GM10266 (cell line): ENCODE data around the gene PPM1A.

Experiments used
- DNase-seq: peaks from one replicate; pipeline ENCODE4 v3.0.0; 2012; ENCODE audit errors: extremely low spot score
- TF ChIP-seq, protein P1 (sequence below): IDR thresholded peaks from 2 replicates; pipeline ENCODE4 v1.5.1; 2012; ENCODE audit warnings: mild to moderate bottlenecking, low read depth; ENCODE audit not compliant: control insufficient read depth, insufficient read depth; ENCODE audit errors: missing control alignments

The PPM1A gene

DNA sequence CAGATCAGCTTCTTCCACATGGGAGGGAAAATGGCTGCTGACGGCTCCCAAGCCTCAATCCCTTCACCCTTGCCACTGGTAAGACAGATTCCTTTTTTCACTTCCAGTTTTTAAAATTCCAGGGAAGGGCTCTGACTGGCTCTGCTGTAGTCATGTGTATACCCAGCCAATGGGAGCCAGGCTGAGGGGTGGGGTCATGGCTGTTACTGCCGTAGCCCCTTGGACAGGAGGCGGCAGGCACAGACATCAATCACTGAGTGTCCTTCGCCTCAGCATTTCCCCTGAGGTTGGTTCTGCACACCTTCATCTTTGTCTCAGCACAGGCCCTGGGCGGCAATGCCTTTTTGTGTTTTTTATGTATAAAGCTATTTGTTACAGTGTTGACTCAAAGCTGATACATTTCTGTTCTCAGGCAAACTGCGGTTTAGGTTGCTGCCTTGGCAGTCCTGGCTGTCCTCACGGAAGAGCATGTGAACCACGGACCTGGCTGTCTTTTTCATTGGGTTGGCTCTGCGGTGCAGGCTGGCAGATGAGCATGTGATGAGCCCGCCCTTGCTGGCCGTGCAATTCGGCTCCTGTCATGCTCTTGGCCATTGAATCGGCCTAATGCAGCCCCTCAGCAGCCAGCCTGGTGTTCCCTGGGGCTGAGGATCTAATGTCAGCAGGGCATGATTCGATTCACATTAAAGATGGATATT lies 74.3 kb downstream of the PPM1A start:
- DNase-seq: no peak
- TF ChIP-seq, protein P1, sequence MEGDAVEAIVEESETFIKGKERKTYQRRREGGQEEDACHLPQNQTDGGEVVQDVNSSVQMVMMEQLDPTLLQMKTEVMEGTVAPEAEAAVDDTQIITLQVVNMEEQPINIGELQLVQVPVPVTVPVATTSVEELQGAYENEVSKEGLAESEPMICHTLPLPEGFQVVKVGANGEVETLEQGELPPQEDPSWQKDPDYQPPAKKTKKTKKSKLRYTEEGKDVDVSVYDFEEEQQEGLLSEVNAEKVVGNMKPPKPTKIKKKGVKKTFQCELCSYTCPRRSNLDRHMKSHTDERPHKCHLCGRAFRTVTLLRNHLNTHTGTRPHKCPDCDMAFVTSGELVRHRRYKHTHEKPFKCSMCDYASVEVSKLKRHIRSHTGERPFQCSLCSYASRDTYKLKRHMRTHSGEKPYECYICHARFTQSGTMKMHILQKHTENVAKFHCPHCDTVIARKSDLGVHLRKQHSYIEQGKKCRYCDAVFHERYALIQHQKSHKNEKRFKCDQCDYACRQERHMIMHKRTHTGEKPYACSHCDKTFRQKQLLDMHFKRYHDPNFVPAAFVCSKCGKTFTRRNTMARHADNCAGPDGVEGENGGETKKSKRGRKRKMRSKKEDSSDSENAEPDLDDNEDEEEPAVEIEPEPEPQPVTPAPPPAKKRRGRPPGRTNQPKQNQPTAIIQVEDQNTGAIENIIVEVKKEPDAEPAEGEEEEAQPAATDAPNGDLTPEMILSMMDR: no peak

DNA sequence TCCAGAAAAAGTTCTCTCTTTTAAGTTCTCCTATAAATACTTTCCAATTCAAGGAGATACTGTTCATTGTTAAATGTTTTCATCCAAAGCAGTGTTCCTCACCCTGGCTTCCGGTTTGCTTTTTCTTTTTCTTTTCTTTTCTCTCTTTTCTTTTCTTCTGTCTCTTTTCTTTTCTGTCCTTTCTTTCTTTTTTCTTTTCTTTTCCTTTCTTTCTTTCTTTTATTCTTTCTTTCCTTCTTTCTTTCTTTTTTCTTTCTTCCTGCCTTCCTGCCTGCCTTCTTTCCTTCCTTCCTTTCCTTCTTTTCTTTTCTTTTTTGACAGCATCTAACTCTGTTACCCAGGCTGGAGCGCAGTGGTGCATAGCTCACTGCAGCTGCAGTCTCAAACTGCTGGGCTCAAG lies 75.8 kb downstream of the PPM1A start:
- TF ChIP-seq, protein P1: no peak
- DNase-seq: no peak

DNA sequence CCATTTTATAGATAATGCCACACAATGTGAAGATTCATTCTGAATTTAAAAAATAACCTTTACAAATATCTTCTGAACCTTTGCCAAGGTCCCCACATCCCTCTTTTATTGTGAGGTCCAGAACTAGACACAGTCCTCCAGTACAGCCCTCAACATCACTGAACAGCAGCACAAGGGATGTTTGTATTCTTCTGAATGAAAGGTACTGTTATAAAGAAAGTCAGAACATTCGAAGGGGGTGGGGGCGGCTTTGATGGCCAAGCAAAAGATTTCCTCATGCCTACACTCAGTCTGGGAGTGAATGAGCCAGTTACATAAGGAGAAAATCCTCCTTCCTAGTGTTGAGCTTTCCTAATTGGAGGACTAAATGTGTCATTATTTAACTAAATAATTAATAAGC lies 77.3 kb downstream of the PPM1A start:
- DNase-seq: no peak
- TF ChIP-seq, protein P1: no peak

DNA sequence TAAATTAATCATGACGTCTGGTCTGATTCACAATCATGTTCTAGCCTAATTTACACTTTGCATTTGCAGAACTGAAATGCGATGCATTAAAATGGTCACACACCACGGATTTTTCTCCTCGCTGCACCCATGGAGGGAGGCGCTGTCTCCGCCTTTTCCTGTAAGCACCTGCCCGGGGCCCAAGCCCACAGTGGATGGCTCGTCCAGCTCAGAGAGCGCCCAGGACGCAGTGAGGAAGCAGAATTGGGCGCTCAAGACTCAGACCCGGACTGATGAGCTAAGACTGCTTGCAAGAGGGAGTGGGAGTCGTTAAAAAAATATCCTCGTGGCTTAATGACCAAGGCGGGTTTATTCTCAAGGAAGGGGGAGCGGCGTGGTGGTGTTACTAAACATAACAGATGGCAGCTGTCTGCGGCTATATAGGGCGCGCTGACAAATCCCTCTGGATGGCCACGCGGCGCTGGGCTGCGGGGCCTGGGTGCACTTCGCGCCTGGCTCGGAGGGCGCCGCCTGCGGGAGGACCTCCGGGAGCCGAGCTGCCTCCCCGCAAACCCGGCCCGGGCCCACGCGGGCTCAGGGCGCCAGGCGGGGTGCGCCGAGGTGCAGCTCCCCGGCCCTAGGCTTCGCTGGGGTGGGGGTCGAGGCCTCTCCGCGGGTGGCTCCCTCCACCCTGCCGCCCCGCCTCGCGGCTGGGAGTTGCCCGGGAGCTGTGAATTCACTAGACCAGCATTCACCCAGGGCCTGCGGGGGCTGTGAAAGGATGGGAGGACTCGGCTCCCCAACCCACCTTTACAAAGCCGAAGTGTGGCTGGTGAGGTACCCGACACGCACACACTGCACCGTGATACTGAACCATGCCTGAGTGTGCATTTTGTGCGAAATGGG lies 78.7 kb downstream of the PPM1A start:
- DNase-seq: peak; percentile 76

DNA sequence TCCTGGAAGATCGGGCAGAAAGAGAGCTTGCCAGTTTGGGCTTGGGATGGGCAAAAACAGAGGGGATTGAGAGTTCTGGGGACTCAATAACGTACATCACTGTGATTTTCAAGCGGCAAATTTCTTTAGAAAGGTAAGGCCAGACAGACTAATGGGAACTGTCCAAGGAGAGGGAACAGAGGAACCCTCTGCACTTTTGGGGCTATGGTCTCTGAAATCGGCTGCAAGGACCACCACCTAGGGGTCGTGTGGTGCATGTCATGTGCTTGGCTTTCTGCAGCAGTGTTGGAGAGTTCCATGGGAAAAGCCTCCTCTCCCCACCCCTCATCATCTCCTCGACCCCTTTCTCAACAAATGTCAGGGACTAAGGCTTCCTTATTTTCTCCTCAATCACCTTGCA lies 79.6 kb downstream of the PPM1A start:
- TF ChIP-seq, protein P1: peak; percentile 10
- no peak for DNase-seq

More for the DNA sequence above, 78.7 kb downstream of the PPM1A start:
- TF ChIP-seq, protein P1: peak; percentile 38

DNA sequence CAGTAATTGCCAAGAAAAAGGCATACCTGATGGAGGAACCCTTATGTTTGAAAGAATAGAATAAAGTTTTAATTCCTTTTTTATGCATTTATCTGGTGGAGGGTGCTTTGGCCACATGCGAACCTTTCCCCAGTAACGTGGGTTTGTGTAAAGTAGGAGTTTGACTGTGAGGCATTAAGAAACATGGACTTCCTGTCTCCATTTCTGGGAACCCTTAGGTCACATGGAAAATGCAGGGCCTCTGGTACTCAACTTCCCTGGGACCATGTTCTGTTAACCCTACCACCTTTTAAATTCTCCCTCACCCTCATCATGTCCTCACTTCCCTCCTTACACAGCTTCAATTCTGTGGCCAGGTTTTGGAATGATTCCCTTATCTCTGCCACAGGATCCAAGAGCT lies 80.3 kb downstream of the PPM1A start:
- TF ChIP-seq, protein P1: no peak
- DNase-seq: no peak
